Right lobe of liver (tissue), 6 donors: ENCODE data around the gene ATP8B2. TPM values are rescaled to one million over a fixed set of nuclear protein-coding genes. Genes with fewer than 3 reads are reported as not detected.
"Not testable (repeated sequence)": the region's sequence is repeated elsewhere in the genome, so short reads cannot be mapped to it uniquely, and the experiment has no call there.

Source experiments
- ATAC-seq, 4 donors: fragments of 200-7000 bp; cut with Tn5 transposase; one replicate each; pipeline ENCODE4 v1.9.1; 2020; ENCODE audit warnings: mild to moderate bottlenecking in 4 of 4, moderate library complexity in 4 of 4
- DNase-seq, 3 donors: peaks; one replicate each; pipeline ENCODE4 v3.0.0-alpha.2; 2020
- H3K27ac ChIP-seq, 3 donors: fragments of 200-600 bp; one replicate each; pipeline ENCODE4 v1.8.0; 2022
- H3K27me3 ChIP-seq, 2 donors: fragments of 200-600 bp; one replicate each; pipeline ENCODE4 v1.8.0; 2022
- H3K36me3 ChIP-seq, 4 donors: fragments of 200-600 bp; sonication (generic) in 1 of 4; one replicate each; pipeline versions ENCODE4 v1.5.1 to v1.8.0; 2017 to 2022; ENCODE audit warnings: control low read depth in 1 of 4
- H3K4me1 ChIP-seq, 4 donors: fragments of 200-600 bp; sonication (generic) in 1 of 4; one replicate each; pipeline versions ENCODE4 v1.5.1 to v1.8.0; 2017 to 2022; ENCODE audit warnings: control low read depth in 1 of 4
- H3K4me3 ChIP-seq, 3 donors: fragments of 200-600 bp; one replicate each; pipeline ENCODE4 v1.8.0; 2022
- H3K9me3 ChIP-seq, 4 donors: fragments of 200-600 bp; sonication (generic) in 1 of 4; one replicate each; pipeline versions ENCODE4 v1.5.1 to v1.8.0; 2017 to 2022; ENCODE audit warnings: control low read depth in 1 of 4
- CTCF ChIP-seq, 4 donors: fragments of 200-600 bp in 3 of 4; fragments of 450-650 bp in 1 of 4; IDR thresholded peaks; one replicate each; pipeline versions ENCODE4 v1.5.1 to v1.8.0; 2016 to 2022; ENCODE audit warnings: antibody characterized with exemption in 4 of 4, mild to moderate bottlenecking in 2 of 4
- POLR2A ChIP-seq: fragments of 450-650 bp; IDR thresholded peaks from one replicate; pipeline ENCODE4 v1.6.1; 2017; ENCODE audit warnings: antibody characterized with exemption, mild to moderate bottlenecking
- WGBS: methylation state at CpG from one replicate; pipeline ENCODE4 v1.1.6; 2018; ENCODE audit warnings: low coverage, low lambda C conversion rate; ENCODE audit not compliant: insufficient coverage; ENCODE audit errors: missing lambda C conversion rate; 5-methylcytosine and 5-hydroxymethylcytosine counted together
- intact Hi-C, 2 donors: fragments of 100-400 bp; cut with DNase I; formaldehyde crosslinking; loops; one replicate each; pipeline versions ENCODE4 v1.11.2 to v1.14.1; 2022
- total RNA-seq, 6 experiments: library from RNA; depleted of rRNA in 2 of 6; stranded (reverse); fragments of >200 nt in 2 of 6; fragmentation: NEBNext Ultra II Directional in 3 of 6; extraction: Animal tissue kit (Norgen Biotek cat#: 25700) in 3 of 6; gene quantifications; one replicate each; pipeline versions ENCODE4 v1.1.0 to v1.2.4, GENCODE V29; 2016 to 2023
- donor health status: DM: no; HTN: yes; CAD: no.
- donor health status: DM: no; HTN: no; CAD: no.
- donor health status: DM: no; HTN: no; CAD: no.
- donor health status: DM: no; HTN: yes; CAD: no.
- donor health status: DM: no; HTN: yes; CAD: no.

The ATP8B2 gene
- total RNA-seq, 6 experiments from 2014 or later: 1.9 to 8.2 (median 3.2) TPM

DNA sequence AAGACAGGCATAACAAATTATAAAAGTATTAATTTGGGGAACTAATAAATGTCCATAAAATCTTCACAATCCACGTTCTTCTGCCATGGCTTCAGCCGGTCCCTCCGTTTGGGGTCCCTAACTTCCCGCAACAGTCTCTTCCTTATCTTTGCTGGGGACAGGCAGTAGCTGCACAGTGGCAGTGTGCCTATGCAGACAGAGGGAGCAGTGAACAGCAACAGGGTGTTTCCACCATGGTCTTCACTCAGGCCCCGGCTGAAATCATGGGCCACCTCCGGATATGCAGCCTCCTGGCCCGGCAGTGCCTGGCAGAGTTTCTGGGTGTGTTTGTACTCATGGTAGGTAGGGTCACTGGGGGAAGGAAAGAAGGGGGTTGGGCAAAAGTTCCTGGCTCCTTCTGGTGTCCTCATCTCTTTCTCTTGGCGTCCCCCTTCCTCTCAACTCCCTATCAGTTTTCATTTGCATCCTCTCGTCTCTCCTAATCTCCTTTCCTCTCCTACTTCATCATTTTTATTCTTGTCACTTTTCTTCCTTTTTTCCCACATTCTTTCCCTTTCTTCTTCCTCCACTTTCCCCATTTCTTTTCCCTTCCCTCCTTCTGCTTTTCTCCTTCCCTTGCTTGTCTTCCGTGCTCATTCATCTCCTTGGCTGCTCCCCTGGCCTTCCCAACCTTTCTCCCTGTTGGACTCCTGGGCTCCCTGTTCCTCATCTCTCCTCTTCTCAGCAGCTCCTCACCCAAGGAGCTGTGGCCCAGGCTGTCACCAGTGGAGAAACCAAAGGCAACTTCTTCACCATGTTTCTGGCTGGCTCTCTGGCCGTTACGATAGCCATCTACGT, 12.9 kb upstream of the ATP8B2 start:
- H3K4me3 ChIP-seq, H3K36me3 ChIP-seq, H3K27ac ChIP-seq, ATAC-seq, H3K9me3 ChIP-seq, DNase-seq, intact Hi-C loops, H3K27me3 ChIP-seq, H3K4me1 ChIP-seq: not testable (repeated sequence)
- WGBS: 67% methylated on average over 7 of the region's 13 CpGs

GRCh38 chr1:154313066-154313356, 12.3 kb upstream of the ATP8B2 start:
- Histone ChIP-seq H3K9me3 (no peaks in the 10 kb centered on the region), H3K27me3 (no peaks in the 10 kb centered on the region), H3K27ac (no peak overlapping the region), H3K36me3 (no peaks in the 10 kb centered on the region), H3K4me1 (no peaks in the 10 kb centered on the region), H3K4me3 (no peak overlapping the region)
- no peak for TF ChIP-seq CTCF (IDR thresholded peaks at IDR 0.05)
- no peak for TF ChIP-seq POLR2A
- WGBS: 33% methylated on average over 2 of the region's 10 CpGs
- intact Hi-C loops: no loop called here
- DNase-seq: no peak
- no peak for ATAC-seq

DNA sequence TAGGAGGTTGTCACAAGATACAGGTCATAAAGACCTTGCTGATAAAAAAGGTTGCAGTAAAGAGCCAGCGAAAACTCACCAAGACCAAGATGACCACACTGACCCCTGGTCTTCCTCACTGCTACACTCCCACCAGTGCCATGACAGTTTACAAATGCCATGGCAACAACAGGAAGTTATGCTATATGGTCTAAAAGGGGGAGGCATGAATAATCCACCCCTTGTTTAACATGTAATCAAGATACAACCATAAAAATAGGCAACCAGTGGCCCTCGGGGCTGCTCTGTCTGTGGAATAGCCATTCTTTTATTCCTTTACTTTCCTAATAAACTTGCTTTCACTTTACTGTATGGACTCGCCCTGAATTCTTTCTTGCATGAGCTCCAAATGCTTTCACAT, 11.1 kb upstream of the ATP8B2 start:
- H3K36me3 ChIP-seq, H3K9me3 ChIP-seq, H3K4me3 ChIP-seq, H3K27ac ChIP-seq, intact Hi-C loops, H3K4me1 ChIP-seq, ATAC-seq, H3K27me3 ChIP-seq, DNase-seq: not testable (repeated sequence)
- WGBS: 80% methylated on average over 3 of the region's 3 CpGs

GRCh38 chr1:154316704-154317103, 8.6 kb upstream of the ATP8B2 start:
- no peak for DNase-seq

DNA sequence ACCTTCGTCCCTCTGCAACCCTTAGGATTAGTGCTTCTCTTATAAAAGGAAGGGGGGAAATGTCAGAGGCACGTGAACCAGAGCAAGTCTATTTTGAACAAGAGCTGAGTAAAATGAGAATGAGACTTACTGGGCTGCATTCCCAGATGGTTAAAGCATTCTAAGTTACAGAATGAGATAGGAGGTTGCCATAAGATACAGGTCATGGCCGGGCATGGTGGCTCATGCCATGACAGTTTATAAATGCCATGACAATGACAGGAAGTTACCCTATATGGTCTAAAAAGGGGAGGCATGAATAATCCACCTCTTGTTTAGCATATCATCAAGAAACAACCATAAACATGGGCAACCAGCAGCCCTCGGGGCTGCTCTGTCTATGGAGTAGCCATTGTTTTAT, 6.9 kb upstream of the ATP8B2 start:
- H3K4me1 ChIP-seq: no peaks in the 10 kb centered on the region
- no peaks in the 10 kb centered on the region for H3K9me3 ChIP-seq
- H3K4me3 ChIP-seq: no peak overlapping the region
- 82% methylated on average over 3 of the region's 4 CpGs for WGBS
- H3K36me3 ChIP-seq: no peaks in the 10 kb centered on the region
- ATAC-seq (no peak), DNase-seq (no peak)
- no peaks in the 10 kb centered on the region for H3K27me3 ChIP-seq
- intact Hi-C loops: no loop called here
- TF ChIP-seq CTCF (IDR thresholded peaks at IDR 0.05) (no peak), POLR2A (no peak)
- H3K27ac ChIP-seq: no peak overlapping the region

More at GRCh38 chr1:154316704-154317103, 8.6 kb upstream of the ATP8B2 start:
- Histone ChIP-seq H3K27me3 (no peaks in the 10 kb centered on the region), H3K4me1 (no peaks in the 10 kb centered on the region), H3K27ac (no peak overlapping the region), H3K36me3 (no peaks in the 10 kb centered on the region), H3K4me3 (no peak overlapping the region), H3K9me3 (no peaks in the 10 kb centered on the region)
- WGBS: 38% methylated on average over 1 of the region's 1 CpG
- intact Hi-C loops: no loop called here
- no peak for ATAC-seq
- TF ChIP-seq CTCF (IDR thresholded peaks at IDR 0.05) (no peak), POLR2A (no peak)
